PC-3 (cell line): ENCODE results near the gene DCHS1. TPM values are rescaled to one million over a fixed set of nuclear protein-coding genes. Genes with fewer than 3 reads are reported as not detected.
"Not testable (repeated sequence)": the region's sequence is repeated elsewhere in the genome, so short reads cannot be mapped to it uniquely, and the experiment has no call there.

ENCODE experiments used
- ATAC-seq: fragments of 200-7000 bp; cut with Tn5 transposase; 2 replicates; pipeline ENCODE4 v1.9.1; 2020; ENCODE audit warnings: mild to moderate bottlenecking, moderate library complexity
- BruUV-seq: library from RNA; stranded (reverse); fragments of 400-500 nt; replicated peaks from 2 replicates; lab custom pipeline; 2021; lab: Mats Ljungman, UMichigan
- CTCF ChIA-PET: fragments of 300-600 bp; sonication (Branson Sonifier 250); formaldehyde crosslinking; loops from one replicate; lab custom pipeline; 2022; ENCODE audit warnings: antibody characterized with exemption; lab: Charles Lee
- POLR2A ChIA-PET: fragments of 300-600 bp; sonication (Branson Sonifier 250); formaldehyde crosslinking; loops from one replicate; lab custom pipeline; 2022; ENCODE audit warnings: antibody characterized with exemption; ENCODE audit not compliant: unreplicated experiment; lab: Charles Lee
- DNase-seq: peaks from one replicate; pipeline ENCODE4 v3.0.0-alpha.2; 2015
- H2AFZ ChIP-seq: fragments of 300-600 bp; sonication (generic); 2 replicates; pipeline ENCODE4 v1.6.0; 2016; ENCODE audit warnings: antibody characterized with exemption, low read length
- H3F3A ChIP-seq: fragments of 300-600 bp; sonication (generic); one replicate; pipeline ENCODE4 v1.6.0; 2017; ENCODE audit warnings: antibody characterized with exemption, low read length, control low read depth, mild to moderate bottlenecking; ENCODE audit not compliant: unreplicated experiment
- H3K27ac ChIP-seq: fragments of 300-600 bp; sonication (generic); 2 replicates; pipeline ENCODE4 v1.5.1; 2016; ENCODE audit warnings: mild to moderate bottlenecking, low read length
- H3K27me3 ChIP-seq: fragments of 300-600 bp; sonication (generic); 2 replicates; pipeline ENCODE4 v1.6.1; 2016; ENCODE audit warnings: low read length, mixed read lengths
- H3K36me3 ChIP-seq: fragments of 300-600 bp; sonication (generic); 2 replicates; pipeline ENCODE4 v1.6.1; 2016; ENCODE audit warnings: low read depth, mixed run types, low read length, mixed read lengths
- H3K4me1 ChIP-seq: fragments of 300-600 bp; sonication (generic); 2 replicates; pipeline ENCODE4 v1.5.1; 2016; ENCODE audit warnings: low read length; ENCODE audit not compliant: insufficient read depth
- H3K4me2 ChIP-seq: fragments of 300-600 bp; sonication (generic); 2 replicates; pipeline ENCODE4 v1.6.0; 2016; ENCODE audit warnings: low read length
- H3K4me3 ChIP-seq: fragments of 300-600 bp; sonication (generic); 2 replicates; pipeline ENCODE4 v1.5.1; 2016; ENCODE audit warnings: mild to moderate bottlenecking, low read length, mixed read lengths
- H3K79me2 ChIP-seq: fragments of 300-600 bp; sonication (generic); 2 replicates; pipeline ENCODE4 v1.6.1; 2017; ENCODE audit warnings: low read length, mixed read lengths
- H3K9ac ChIP-seq: fragments of 300-600 bp; sonication (generic); 2 replicates; pipeline ENCODE4 v1.6.0; 2016; ENCODE audit warnings: mild to moderate bottlenecking, low read length
- H3K9me2 ChIP-seq: fragments of 300-600 bp; sonication (generic); replicated peaks from 2 replicates; pipeline ENCODE4 v1.6.1; 2016; ENCODE audit warnings: mixed run types, low read length, mixed read lengths
- H3K9me3 ChIP-seq: fragments of 300-600 bp; sonication (generic); 2 replicates; pipeline ENCODE4 v1.6.1; 2016; ENCODE audit warnings: low read length, mixed read lengths
- H4K20me1 ChIP-seq: fragments of 300-600 bp; sonication (generic); 2 replicates; pipeline ENCODE4 v1.6.1; 2016; ENCODE audit warnings: low read length, mixed read lengths
- CTCF ChIP-seq: fragments of 300-600 bp; sonication (generic); conservative IDR thresholded peaks from 2 replicates; pipeline ENCODE4 v1.5.1; 2017; ENCODE audit warnings: antibody characterized with exemption, low read depth, mild to moderate bottlenecking, low read length
- EZH2 ChIP-seq: fragments of 300-600 bp; sonication (generic); IDR thresholded peaks from one replicate; pipeline ENCODE4 v1.6.1; 2017; ENCODE audit warnings: antibody characterized with exemption, mild to moderate bottlenecking, low read length; ENCODE audit not compliant: unreplicated experiment
- EZH2phosphoT487 ChIP-seq: fragments of 300-600 bp; sonication (generic); IDR thresholded peaks from 2 replicates; pipeline ENCODE4 v1.6.1; 2018; ENCODE audit warnings: mild to moderate bottlenecking, antibody characterized with exemption, low read length, borderline replicate concordance
- intact Hi-C: fragments of 100-400 bp; cut with micrococcal nuclease; formaldehyde crosslinking; loops from 2 replicates; pipeline ENCODE4 v1.9.0; 2023
- total RNA-seq: library from RNA; depleted of rRNA; stranded (reverse); fragments of >200 nt; gene quantifications from 2 replicates; pipeline ENCODE4 v1.2.3, GENCODE V29; 2014

The DCHS1 gene
- total RNA-seq, 1 experiment from 2014 or later, result under 0.01 TPM

GRCh38 chr11:6687876-6688275 is 32.3 kb upstream of the DCHS1 start:
- TF ChIP-seq CTCF (no peak), EZH2 (no peak), EZH2phosphoT487 (no peak)
- H3K36me3 ChIP-seq, result no peaks in the 10 kb centered on the region
- intact Hi-C loops, result no loop called here
- H3K27ac ChIP-seq, result no peak overlapping the region
- no peaks in the 10 kb centered on the region for H3K9me2 ChIP-seq
- ATAC-seq, result no peak
- H3K4me3 ChIP-seq, result no peak overlapping the region
- H2AFZ ChIP-seq, result no peak overlapping the region
- no peak for DNase-seq
- CTCF ChIA-PET, result no interaction called here
- no peak overlapping the region for H3K4me2 ChIP-seq
- no peaks in the 10 kb centered on the region for H3K9me3 ChIP-seq
- BruUV-seq, result no TSS peak
- H4K20me1 ChIP-seq, result no peaks in the 10 kb centered on the region
- H3K79me2 ChIP-seq, result peaks cover 3% of the 10 kb centered on the region
- no peak overlapping the region for H3K9ac ChIP-seq
- H3K4me1 ChIP-seq, result no peaks in the 10 kb centered on the region
- H3K27me3 ChIP-seq, result no peaks in the 10 kb centered on the region
- H3F3A ChIP-seq, result no peaks in the 10 kb centered on the region
- POLR2A ChIA-PET, result no interaction called here

GRCh38 chr11:6686006-6686405 is 30.4 kb upstream of the DCHS1 start:
- TF ChIP-seq CTCF, result no peak
- TF ChIP-seq EZH2, result no peak
- no peak for TF ChIP-seq EZH2phosphoT487
- Histone ChIP-seq H3K4me3 (no peak overlapping the region), H3K9me3 (no peaks in the 10 kb centered on the region), H4K20me1 (peaks cover 14% of the 10 kb centered on the region), H2AFZ (no peak overlapping the region), H3K4me1 (peaks cover 5% of the 10 kb centered on the region; the same call in 1 of the 2 replicates), H3K9me2 (no peaks in the 10 kb centered on the region), H3K9ac (no peak overlapping the region), H3F3A (no peaks in the 10 kb centered on the region), H3K79me2 (peaks cover 21% of the 10 kb centered on the region), H3K36me3 (peaks cover 7% of the 10 kb centered on the region), H3K27ac (no peak overlapping the region), H3K4me2 (no peak overlapping the region), H3K27me3 (no peaks in the 10 kb centered on the region)
- POLR2A ChIA-PET, result no interaction called here
- CTCF ChIA-PET, result interaction anchor here (0.6 kb wide), 1 partner anchor 8 kb away, joined by 4 read pairs; no protein-coding TSS in a partner anchor
- intact Hi-C loops, result no loop called here
- no peak for ATAC-seq
- DNase-seq, result no peak
- BruUV-seq, result no TSS peak

GRCh38 chr11:6684068-6684467 is 28.5 kb upstream of the DCHS1 start:
- POLR2A ChIA-PET, result interaction anchor here (0.6 to 1.0 kb wide), 2 partner anchors 10 to 308 kb away, joined by 3 to 5 read pairs; no protein-coding TSS in a partner anchor

More at GRCh38 chr11:6684068-6684467, 28.5 kb upstream of the DCHS1 start:
- Histone ChIP-seq H4K20me1 (peaks cover 17% of the 10 kb centered on the region), H3K4me3 (peak overlapping the region; percentile 81), H3K79me2 (peaks cover 23% of the 10 kb centered on the region), H3K4me2 (peak overlapping the region; percentile 79), H2AFZ (peak overlapping the region; percentile 91), H3K36me3 (peaks cover 16% of the 10 kb centered on the region), H3K9ac (peak overlapping the region; percentile 98; the same call in 1 of the 2 replicates)
- H3K9me2 ChIP-seq, BruUV-seq, H3K27ac ChIP-seq, H3K27me3 ChIP-seq, ATAC-seq, DNase-seq, H3K9me3 ChIP-seq, H3F3A ChIP-seq, H3K4me1 ChIP-seq, intact Hi-C loops: not testable (repeated sequence)
- CTCF ChIA-PET, result interaction anchor here (0.7 kb wide), 1 partner anchor 22 kb away, joined by 3 read pairs; no protein-coding TSS in a partner anchor
